NCI-H128 (cell line): ENCODE measurements around the gene TOR4A.

Experiments
- DNase-seq: peaks from one replicate; lab custom pipeline; 2025; ENCODE audit not compliant: unreplicated experiment; lab: John Stamatoyannopoulos, UW

Gene TOR4A

GRCh38 chr9:137277329-137278041, at the start of gene TOR4A:
Gene TOR4A (plus strand): TSS chr9:137277726. CDS start chr9:137278690, 964 bp downstream.
- DNase-seq = no peak

GRCh38 chr9:137227853-137228505, 49.5 kb upstream of the TOR4A start:
- DNase-seq = no peak

- no peak for DNase-seq
Observed at GRCh38 chr9:137228506-137228967, 49.0 kb upstream of the TOR4A start.

- DNase-seq = no peak
Observed at GRCh38 chr9:137228968-137229896, 48.3 kb upstream of the TOR4A start.

- DNase-seq = no peak
Observed at GRCh38 chr9:137229903-137230704, 47.4 kb upstream of the TOR4A start.

GRCh38 chr9:137230705-137231371, 46.7 kb upstream of the TOR4A start, which contains the start of gene SLC34A3:
Gene SLC34A3 (plus strand): TSS chr9:137230901. CDS start chr9:137231703, 802 bp downstream.
- DNase-seq = no peak

GRCh38 chr9:137231372-137232039, 46.0 kb upstream of the TOR4A start:
- no peak for DNase-seq

- no peak for DNase-seq
Observed at GRCh38 chr9:137232101-137232500, 45.4 kb upstream of the TOR4A start.

GRCh38 chr9:137232510-137232909, 45.0 kb upstream of the TOR4A start:
- DNase-seq = no peak

GRCh38 chr9:137233143-137233980, 44.2 kb upstream of the TOR4A start:
- no peak for DNase-seq

- no peak for DNase-seq
Observed at GRCh38 chr9:137234055-137234697, 43.4 kb upstream of the TOR4A start.

- DNase-seq = no peak
Observed at GRCh38 chr9:137234758-137235423, 42.6 kb upstream of the TOR4A start.

GRCh38 chr9:137235424-137236237, 41.9 kb upstream of the TOR4A start:
- DNase-seq = no peak

GRCh38 chr9:137236238-137236935, 41.1 kb upstream of the TOR4A start:
- DNase-seq = peak; percentile 81

GRCh38 chr9:137236936-137237421, 40.5 kb upstream of the TOR4A start:
- peak; percentile 31 for DNase-seq
